Keratinocyte (primary cell): Measurements from ENCODE around the gene CCDC33. TPM values are rescaled to one million over a fixed set of nuclear protein-coding genes. Genes with fewer than 3 reads are reported as not detected.

Source experiments
- DNase-seq: peaks from one replicate; pipeline ENCODE4 v3.0.0-alpha.2; 2011; ENCODE audit warnings: low read depth, missing footprints, low spot score
- FAIRE-seq: peaks from 2 replicates; lab custom pipeline; 2011; peaks lifted over from hg19 to GRCh38; lab: Jason Lieb, UNC
- H2AFZ ChIP-seq: 2 replicates; pipeline ENCODE4 v1.6.0; 2012; ENCODE audit warnings: low read length, control low read depth, inconsistent platforms; ENCODE audit not compliant: control insufficient read depth
- H3K27ac ChIP-seq: 2 replicates; pipeline ENCODE4 v1.5.1; 2011; ENCODE audit warnings: low read length; ENCODE audit not compliant: control insufficient read depth, insufficient read depth
- H3K27me3 ChIP-seq: 3 replicates; pipeline ENCODE4 v1.6.0; 2011; ENCODE audit warnings: low read length; ENCODE audit not compliant: control insufficient read depth, insufficient read depth; ENCODE audit errors: extremely low read depth
- H3K36me3 ChIP-seq, 2 experiments: 2 replicates in 1 of 2; 3 replicates in 1 of 2; pipeline ENCODE4 v1.5.1; 2011; ENCODE audit warnings: low read length in 2 of 2, mild to moderate bottlenecking in 1 of 2; ENCODE audit not compliant: control insufficient read depth in 2 of 2, insufficient read depth in 2 of 2; ENCODE audit errors: extremely low read depth in 1 of 2
- H3K4me1 ChIP-seq: 3 replicates; pipeline ENCODE4 v1.5.1; 2011; ENCODE audit warnings: low read length; ENCODE audit not compliant: control insufficient read depth, insufficient read depth; ENCODE audit errors: extremely low read depth
- H3K4me2 ChIP-seq: 3 replicates; pipeline ENCODE4 v1.6.0; 2011; ENCODE audit warnings: low read depth, low read length; ENCODE audit not compliant: control insufficient read depth, insufficient read depth; ENCODE audit errors: extremely low read depth
- H3K4me3 ChIP-seq, 3 experiments: fragments of 200-600 bp in 1 of 3; sonication (generic) in 1 of 3; 2 replicates in 2 of 3; 3 replicates in 1 of 3; pipeline ENCODE4 v1.5.1; 2011 to 2016; ENCODE audit warnings: low read length in 3 of 3, mild to moderate bottlenecking in 3 of 3, control low read depth in 2 of 3, inconsistent platforms in 1 of 3, low read depth in 1 of 3, mixed read lengths in 1 of 3, mixed run types in 1 of 3, moderate library complexity in 1 of 3; ENCODE audit not compliant: control insufficient read depth in 2 of 3, insufficient read depth in 2 of 3; ENCODE audit errors: extremely low read depth in 1 of 3
- H3K79me2 ChIP-seq: 2 replicates; pipeline ENCODE4 v1.6.0; 2012; ENCODE audit warnings: low read length; ENCODE audit not compliant: control insufficient read depth, insufficient read depth
- H3K9ac ChIP-seq: 3 replicates; pipeline ENCODE4 v1.6.0; 2011; ENCODE audit warnings: low read length; ENCODE audit not compliant: control insufficient read depth, insufficient read depth; ENCODE audit errors: extremely low read depth
- H3K9me1 ChIP-seq: 3 replicates; pipeline ENCODE4 v1.6.0; 2011; ENCODE audit warnings: low read length; ENCODE audit not compliant: control insufficient read depth, insufficient read depth; ENCODE audit errors: extremely low read depth
- H3K9me3 ChIP-seq: 2 replicates; pipeline ENCODE4 v1.5.1; 2012; ENCODE audit warnings: low read depth, low read length; ENCODE audit not compliant: control insufficient read depth
- H4K20me1 ChIP-seq: 3 replicates; pipeline ENCODE4 v1.6.0; 2011; ENCODE audit warnings: low read length; ENCODE audit not compliant: control insufficient read depth, insufficient read depth; ENCODE audit errors: extremely low read depth
- CTCF ChIP-seq, 3 experiments: IDR thresholded peaks in 1 of 3; conservative IDR thresholded peaks in 1 of 3; optimal IDR thresholded peaks in 1 of 3; 2 replicates in 2 of 3; 3 replicates in 1 of 3; pipeline versions ENCODE3 to v1.5.1; 2011; ENCODE audit warnings: low read length in 3 of 3, mild to moderate bottlenecking in 3 of 3, moderate library complexity in 2 of 3, control low read depth in 1 of 3, inconsistent platforms in 1 of 3; ENCODE audit not compliant: insufficient read depth in 2 of 3; ENCODE audit errors: extremely low read depth in 1 of 3
- EZH2 ChIP-seq: IDR thresholded peaks from one replicate; pipeline ENCODE4 v1.6.1; 2012; ENCODE audit warnings: inconsistent platforms, mild to moderate bottlenecking, low read length, moderate library complexity
- dilution Hi-C: fragments of 300-500 bp; cut with MboI; formaldehyde crosslinking; loops from one replicate; pipeline ENCODE4 v1.7.0; 2020; ENCODE audit warnings: low sequenced_read_pairs; ENCODE audit not compliant: extremely low pct_ligation_motif_present
- polyA plus RNA-seq, 5 experiments: library from polyadenylated mRNA; depleted of rRNA in 3 of 5; stranded (reverse) in 3 of 5; stranded (forward) in 1 of 5; unstranded in 1 of 5; fragments of >200 nt; gene quantifications; 1 replicate in 1 of 5; 2 replicates in 3 of 5; 3 replicates in 1 of 5; pipeline versions ENCODE4 v1.2.1 to v1.2.3, GENCODE V29; 2011 to 2012; ENCODE audit warnings: missing spikeins in 2 of 5, low read depth in 1 of 5, low replicate concordance in 1 of 5

CCDC33 gene
- polyA plus RNA-seq, 1 donor (not counting 4 experiments of a cell fraction or from before 2014, with no cell fraction given): not detected

- no peak overlapping the region for H2AFZ ChIP-seq
- H3K9ac ChIP-seq: no peak overlapping the region
Measured at GRCh38 chr15:74376226-74376625, 140.1 kb downstream of the CCDC33 start.

GRCh38 chr15:74376825-74377581 is 140.9 kb downstream of the CCDC33 start:
- Histone ChIP-seq H3K9me1 (peaks cover 4% of the 10 kb centered on the region), H3K9ac (no peak overlapping the region), H3K79me2 (no peaks in the 10 kb centered on the region), H3K27me3 (peaks cover 12% of the 10 kb centered on the region), H4K20me1 (no peaks in the 10 kb centered on the region), H3K27ac (no peak overlapping the region), H3K9me3 (no peaks in the 10 kb centered on the region), H3K4me2 (no peak overlapping the region), H3K4me1 (peaks cover 33% of the 10 kb centered on the region), H2AFZ (no peak overlapping the region), H3K4me3 (no peak overlapping the region), H3K36me3 (no peaks in the 10 kb centered on the region)
- DNase-seq (no peak), FAIRE-seq (no peak)
- TF ChIP-seq CTCF (optimal IDR thresholded peaks at IDR 0.05 in 1 of 3, IDR thresholded peaks at IDR 0.05 in 1 of 3, conservative IDR thresholded peaks at IDR 0.05 in 1 of 3; ENCODE audit: extremely low read depth in 1 of 3, insufficient read depth in 2 of 3, low read length in 3 of 3) (no peak), EZH2 (no peak)
- dilution Hi-C loops: no loop called here

More at GRCh38 chr15:74376226-74376625, 140.1 kb downstream of the CCDC33 start:
- no peak overlapping the region for H3K27ac ChIP-seq
- no peak overlapping the region for H3K4me3 ChIP-seq
- H3K4me1 ChIP-seq: peaks cover 26% of the 10 kb centered on the region
- H3K27me3 ChIP-seq: peaks cover 20% of the 10 kb centered on the region
- peaks cover 4% of the 10 kb centered on the region for H3K9me1 ChIP-seq
- H3K36me3 ChIP-seq: no peaks in the 10 kb centered on the region
- H3K9me3 ChIP-seq: no peaks in the 10 kb centered on the region
- FAIRE-seq (no peak), DNase-seq (no peak)
- no peak overlapping the region for H3K4me2 ChIP-seq
- TF ChIP-seq EZH2: no peak
- TF ChIP-seq CTCF (optimal IDR thresholded peaks at IDR 0.05 in 1 of 3, IDR thresholded peaks at IDR 0.05 in 1 of 3, conservative IDR thresholded peaks at IDR 0.05 in 1 of 3; ENCODE audit: extremely low read depth in 1 of 3, insufficient read depth in 2 of 3, low read length in 3 of 3): no peak
- H3K79me2 ChIP-seq: no peaks in the 10 kb centered on the region
- dilution Hi-C loops: no loop called here
- H4K20me1 ChIP-seq: no peaks in the 10 kb centered on the region
